GM12874 (cell line): Measurements from ENCODE around the gene RAPGEF6.

Source experiments
- CTCF ChIP-seq: IDR thresholded peaks from 2 replicates; pipeline ENCODE4 v1.5.1; 2011; ENCODE audit warnings: low read depth, mild to moderate bottlenecking, control low read depth, low read length, moderate library complexity; ENCODE audit not compliant: insufficient read depth

RAPGEF6 gene

GRCh38 chr5:131615957-131616356 is 19.1 kb downstream of the RAPGEF6 start:
- TF ChIP-seq CTCF, result no peak

GRCh38 chr5:131613423-131613822 is 21.6 kb downstream of the RAPGEF6 start:
- no peak for TF ChIP-seq CTCF

- TF ChIP-seq CTCF, result no peak
These were observed 24.0 kb downstream of the RAPGEF6 start for GRCh38 chr5:131611064-131611381.

- TF ChIP-seq CTCF, result no peak
These were observed 24.6 kb downstream of the RAPGEF6 start for GRCh38 chr5:131610198-131611063.

GRCh38 chr5:131609774-131610173 is 25.3 kb downstream of the RAPGEF6 start:
- no peak for TF ChIP-seq CTCF

- TF ChIP-seq CTCF, result no peak
These were observed 26.4 kb downstream of the RAPGEF6 start for GRCh38 chr5:131608597-131608996.

- TF ChIP-seq CTCF, result no peak
These were observed 27.0 kb downstream of the RAPGEF6 start for GRCh38 chr5:131607903-131608540.
